Measurements from ENCODE around the gene CDC42SE1. TPM values are rescaled to one million over a fixed set of nuclear protein-coding genes. Genes with fewer than 3 reads are reported as not detected.
A peak's percentile ranks its signal among the peaks of the same experiment; 100 is the strongest.

The CDC42SE1 gene
- total RNA-seq, 1 donor from 2014 or later = 148 TPM

DNA sequence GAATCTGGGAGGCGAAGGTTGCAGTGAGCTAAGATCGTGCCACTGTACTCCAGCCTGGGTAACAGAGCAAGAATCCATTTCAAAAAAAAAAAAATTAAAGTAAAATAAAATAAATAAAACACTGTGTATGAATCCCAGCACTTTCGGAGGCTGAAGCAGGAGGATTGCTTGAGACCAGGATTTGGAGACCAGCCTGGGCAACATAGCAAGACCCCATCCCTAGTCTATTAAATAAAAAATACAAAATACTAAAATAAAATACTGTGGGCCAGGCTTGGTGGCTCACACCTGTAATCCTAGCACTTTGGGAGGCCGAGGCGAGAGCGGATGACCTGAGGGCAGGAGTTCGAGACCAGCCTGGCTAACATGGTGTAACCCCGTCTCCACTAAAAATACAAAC lies 27.3 kb downstream of the CDC42SE1 start:
- POLR2A ChIA-PET = interaction anchor here (0.6 kb wide), 1 partner anchor 15 kb away, joined by 5 read pairs; no protein-coding TSS in a partner anchor
- Mint-ChIP-seq H3K9me3 (no peaks in the 10 kb centered on the region), H3K4me1 (no peaks in the 10 kb centered on the region), H3K4me3 (no peak overlapping the region), H3K27ac (no peak overlapping the region), H3K27me3 (no peaks in the 10 kb centered on the region), H3K36me3 (ENCODE audit: low read depth) (peaks cover 63% of the 10 kb centered on the region)
- CTCF ChIA-PET = no interaction called here
- intact Hi-C loops (cut with micrococcal nuclease) = no loop called here
- TF ChIP-seq, protein P1, sequence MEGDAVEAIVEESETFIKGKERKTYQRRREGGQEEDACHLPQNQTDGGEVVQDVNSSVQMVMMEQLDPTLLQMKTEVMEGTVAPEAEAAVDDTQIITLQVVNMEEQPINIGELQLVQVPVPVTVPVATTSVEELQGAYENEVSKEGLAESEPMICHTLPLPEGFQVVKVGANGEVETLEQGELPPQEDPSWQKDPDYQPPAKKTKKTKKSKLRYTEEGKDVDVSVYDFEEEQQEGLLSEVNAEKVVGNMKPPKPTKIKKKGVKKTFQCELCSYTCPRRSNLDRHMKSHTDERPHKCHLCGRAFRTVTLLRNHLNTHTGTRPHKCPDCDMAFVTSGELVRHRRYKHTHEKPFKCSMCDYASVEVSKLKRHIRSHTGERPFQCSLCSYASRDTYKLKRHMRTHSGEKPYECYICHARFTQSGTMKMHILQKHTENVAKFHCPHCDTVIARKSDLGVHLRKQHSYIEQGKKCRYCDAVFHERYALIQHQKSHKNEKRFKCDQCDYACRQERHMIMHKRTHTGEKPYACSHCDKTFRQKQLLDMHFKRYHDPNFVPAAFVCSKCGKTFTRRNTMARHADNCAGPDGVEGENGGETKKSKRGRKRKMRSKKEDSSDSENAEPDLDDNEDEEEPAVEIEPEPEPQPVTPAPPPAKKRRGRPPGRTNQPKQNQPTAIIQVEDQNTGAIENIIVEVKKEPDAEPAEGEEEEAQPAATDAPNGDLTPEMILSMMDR (IDR thresholded peaks at IDR 0.05) = no peak
- ATAC-seq (ENCODE audit: low read depth) = no peak
- no peak for DNase-seq

DNA sequence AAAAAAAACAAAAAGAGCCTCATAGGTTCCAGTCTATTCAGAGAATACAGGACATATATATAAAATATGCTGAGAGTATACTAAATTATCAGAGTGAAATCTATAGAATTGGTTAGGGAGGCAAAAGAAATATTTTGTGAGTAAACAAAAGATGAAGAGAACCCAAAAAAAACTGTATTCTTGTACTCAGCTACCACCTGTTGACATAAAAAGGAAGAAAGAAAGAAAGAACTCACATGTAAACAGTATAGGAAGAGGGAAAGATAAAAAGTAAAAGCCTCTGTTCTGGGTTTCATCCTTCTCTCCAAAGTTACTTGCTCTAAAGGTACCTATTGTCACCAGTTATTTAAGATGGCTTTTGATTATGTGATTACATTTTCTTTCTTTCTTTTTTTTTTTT lies 33.0 kb downstream of the CDC42SE1 start:
- DNase-seq (no peak), ATAC-seq (ENCODE audit: low read depth) (no peak)
- ChIA-PET POLR2A (interaction anchor here (0.6 kb wide), 1 partner anchor 758 kb away, joined by 3 read pairs; the partner anchor contains the start of gene APH1A), CTCF (interaction anchor here (0.9 to 3.5 kb wide), 2 partner anchors 44 to 73 kb away, joined by 3 to 27 read pairs; partner anchors contain the start of gene GABPB2)
- intact Hi-C loops (cut with micrococcal nuclease) = no loop called here
- Mint-ChIP-seq H3K27me3 (no peaks in the 10 kb centered on the region), H3K9me3 (no peaks in the 10 kb centered on the region), H3K4me1 (peaks cover 6% of the 10 kb centered on the region), H3K27ac (no peak overlapping the region), H3K36me3 (ENCODE audit: low read depth) (peaks cover 65% of the 10 kb centered on the region), H3K4me3 (no peak overlapping the region)
- TF ChIP-seq, protein P1 (IDR thresholded peaks at IDR 0.05) = no peak

DNA sequence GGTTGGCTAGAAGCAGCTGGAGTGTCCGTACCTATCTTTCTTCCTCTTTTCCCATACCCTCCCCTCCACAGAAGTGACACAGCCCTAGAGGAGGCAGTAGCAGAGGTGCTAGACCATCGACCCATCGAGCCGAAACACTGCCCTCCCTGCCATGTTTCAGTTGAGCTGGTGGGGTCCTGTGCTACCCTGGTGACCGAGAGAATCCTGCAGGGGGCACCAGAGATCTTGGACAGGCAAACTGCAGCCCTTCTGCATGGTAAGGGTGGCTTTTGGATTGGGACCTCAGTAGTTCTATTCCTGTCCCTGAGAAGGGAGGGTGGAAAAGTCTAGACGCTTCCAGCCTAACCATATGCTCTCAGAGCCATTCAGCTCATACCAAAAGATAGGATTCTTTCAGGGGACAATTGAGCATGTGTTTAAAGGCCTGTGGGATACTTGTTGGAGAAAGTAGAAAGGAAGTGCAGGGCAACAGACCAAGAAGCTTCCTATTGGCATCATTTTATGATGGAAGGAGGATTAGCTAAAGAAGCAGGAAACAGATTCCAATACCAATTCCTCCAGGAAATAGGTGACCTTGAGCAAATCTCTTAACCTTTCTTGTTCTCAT lies 34.8 kb downstream of the CDC42SE1 start:
- Mint-ChIP-seq H3K9me3 (no peaks in the 10 kb centered on the region), H3K36me3 (ENCODE audit: low read depth) (peaks cover 52% of the 10 kb centered on the region), H3K27ac (no peak overlapping the region), H3K27me3 (no peaks in the 10 kb centered on the region), H3K4me1 (peaks cover 6% of the 10 kb centered on the region), H3K4me3 (no peak overlapping the region)
- TF ChIP-seq, protein P1 (IDR thresholded peaks at IDR 0.05) = no peak
- CTCF ChIA-PET = interaction anchor here (0.6 to 3.5 kb wide), 20 partner anchors 12 to 228 kb away, joined by 3 to 27 read pairs (median 4); partner anchors contain the start of genes BNIPL, GABPB2, MINDY1 and MLLT11
- intact Hi-C loops (cut with micrococcal nuclease) = loop anchor here (1.0 kb wide), 6 partner anchors 24 to 227 kb away; partner anchors contain the start of genes CDC42SE1 and TNFAIP8L2
- peak; percentile 99 for ATAC-seq (ENCODE audit: low read depth)
- DNase-seq = peak; percentile 55
- POLR2A ChIA-PET = interaction anchor here (0.6 to 1.2 kb wide), 5 partner anchors 33 to 838 kb away, joined by 3 to 7 read pairs (median 4); partner anchors contain the start of gene TNFAIP8L2

DNA sequence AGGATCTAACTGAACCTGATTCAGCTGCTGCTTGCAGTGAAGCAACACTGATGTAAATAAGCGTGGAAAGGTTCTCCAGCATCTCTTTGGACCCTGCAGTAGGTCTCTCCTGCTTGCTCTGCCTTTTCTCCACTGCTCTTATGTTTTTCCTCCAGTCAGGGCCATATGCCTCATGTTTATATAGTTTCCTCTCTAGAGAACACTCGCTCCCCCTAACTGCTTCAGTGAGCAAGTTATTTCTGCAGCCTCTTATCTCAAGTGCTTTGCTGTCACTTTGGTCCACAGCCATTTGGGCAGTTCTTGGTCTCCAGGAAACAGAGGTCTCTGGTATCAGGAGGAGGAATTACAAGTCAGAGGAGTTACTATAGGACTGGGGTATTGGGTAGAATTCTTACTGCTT lies 45.9 kb downstream of the CDC42SE1 start:
- Mint-ChIP-seq H3K4me1 (peaks cover 26% of the 10 kb centered on the region), H3K27ac (no peak overlapping the region), H3K36me3 (ENCODE audit: low read depth) (peaks cover 25% of the 10 kb centered on the region), H3K9me3 (no peaks in the 10 kb centered on the region), H3K4me3 (no peak overlapping the region), H3K27me3 (no peaks in the 10 kb centered on the region)
- POLR2A ChIA-PET = no interaction called here
- ATAC-seq (ENCODE audit: low read depth) (no peak), DNase-seq (no peak)
- TF ChIP-seq, protein P1 (IDR thresholded peaks at IDR 0.05) = no peak
- CTCF ChIA-PET = no interaction called here
- intact Hi-C loops (cut with micrococcal nuclease) = no loop called here

DNA sequence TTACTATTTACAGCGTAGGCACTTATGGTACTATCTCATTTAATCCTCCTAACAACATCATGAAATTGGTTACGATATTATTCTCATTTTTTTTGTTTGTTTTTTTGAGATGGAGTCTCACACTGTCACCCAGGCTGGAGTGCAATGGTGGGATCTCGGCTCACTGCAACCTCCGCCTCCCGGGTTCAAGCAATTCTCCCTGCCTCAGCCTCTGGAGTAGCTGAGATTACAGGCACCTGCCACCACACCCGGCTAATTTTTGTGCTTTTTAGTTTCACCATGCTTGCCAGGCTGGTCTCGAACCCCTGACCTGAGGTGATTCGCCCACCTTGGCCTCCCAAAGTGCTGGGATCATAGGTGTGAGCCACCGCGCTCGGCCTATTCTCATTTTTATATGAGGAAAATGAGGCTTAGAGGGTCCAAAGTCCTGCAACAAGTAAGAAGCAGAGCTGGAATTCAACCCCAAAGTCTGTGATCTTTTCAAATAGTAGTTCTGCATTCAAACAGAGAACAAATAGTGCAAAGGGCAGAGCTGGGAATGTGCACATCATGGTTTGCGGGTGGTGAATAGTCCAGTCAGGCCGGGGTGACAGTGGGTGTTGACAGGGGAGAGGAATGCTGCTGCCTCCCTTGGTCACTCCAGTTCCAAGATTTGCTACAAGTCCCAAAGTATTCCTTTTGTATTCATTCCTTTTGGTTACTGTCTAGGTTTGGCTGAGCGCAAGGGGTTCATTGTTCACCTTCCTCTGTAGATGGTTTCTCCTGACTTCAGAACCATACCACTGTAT lies 46.5 kb downstream of the CDC42SE1 start:
- Mint-ChIP-seq H3K27ac (no peak overlapping the region), H3K4me3 (no peak overlapping the region), H3K4me1 (peaks cover 31% of the 10 kb centered on the region), H3K27me3 (no peaks in the 10 kb centered on the region), H3K36me3 (ENCODE audit: low read depth) (peaks cover 22% of the 10 kb centered on the region), H3K9me3 (no peaks in the 10 kb centered on the region)
- TF ChIP-seq, protein P1 (IDR thresholded peaks at IDR 0.05) = no peak
- ATAC-seq (ENCODE audit: low read depth) = no peak
- POLR2A ChIA-PET = no interaction called here
- intact Hi-C loops (cut with micrococcal nuclease) = no loop called here
- CTCF ChIA-PET = interaction anchor here (1.2 kb wide), 1 partner anchor 12 kb away, joined by 4 read pairs; no protein-coding TSS in a partner anchor
- DNase-seq = no peak
